ENCODE results near the gene INTS2. TPM values are rescaled to one million over a fixed set of nuclear protein-coding genes. Genes with fewer than 3 reads are reported as not detected.

The INTS2 gene
- total RNA-seq, 2 donors from 2014 or later: 22.3 to 28.2 TPM

- Histone ChIP-seq H3K27ac (ENCODE audit: low read depth, low read length) (no peak overlapping the region), H3K9me3 (ENCODE audit: control insufficient read depth, low read length) (no peaks in the 10 kb centered on the region), H3K4me1 (ENCODE audit: control insufficient read depth, insufficient read depth, low read length) (no peaks in the 10 kb centered on the region), H3K4me3 (ENCODE audit: low read length) (no peak overlapping the region), H3K9ac (ENCODE audit: extremely low read depth, low read length, poor library complexity, severe bottlenecking) (no peak overlapping the region), H3K27me3 (ENCODE audit: control insufficient read depth, insufficient read depth, low read length, poor library complexity, severe bottlenecking) (no peaks in the 10 kb centered on the region), H3K36me3 (ENCODE audit: control insufficient read depth, insufficient read depth, low read length) (peaks cover 36% of the 10 kb centered on the region)
- Mint-ChIP-seq H3K4me3 (no peak overlapping the region), H3K27ac (no peak overlapping the region), H3K36me3 (ENCODE audit: low read depth) (peaks cover 25% of the 10 kb centered on the region), H3K4me1 (peaks cover 15% of the 10 kb centered on the region), H3K27me3 (ENCODE audit: insufficient read depth) (no peaks in the 10 kb centered on the region), H3K9me3 (no peaks in the 10 kb centered on the region)
- TF ChIP-seq CTCF (conservative IDR thresholded peaks at IDR 0.05): no peak
- no peak for DNase-seq
These were observed 60.7 kb downstream of the INTS2 start for GRCh38 chr17:61867033-61867432.

GRCh38 chr17:61863801-61864126 is 64.0 kb downstream of the INTS2 start:
- Histone ChIP-seq H3K4me1 (ENCODE audit: control insufficient read depth, insufficient read depth, low read length) (no peaks in the 10 kb centered on the region), H3K9me3 (ENCODE audit: control insufficient read depth, low read length) (no peaks in the 10 kb centered on the region), H3K36me3 (ENCODE audit: control insufficient read depth, insufficient read depth, low read length) (peaks cover 24% of the 10 kb centered on the region), H3K9ac (ENCODE audit: extremely low read depth, low read length, poor library complexity, severe bottlenecking) (peak overlapping the region; percentile 94), H3K4me3 (ENCODE audit: low read length) (peak overlapping the region; percentile 86), H3K27me3 (ENCODE audit: control insufficient read depth, insufficient read depth, low read length, poor library complexity, severe bottlenecking) (no peaks in the 10 kb centered on the region), H3K27ac (ENCODE audit: low read depth, low read length) (no peak overlapping the region)
- Mint-ChIP-seq H3K27ac (peak overlapping the region; percentile 98), H3K4me3 (peak overlapping the region; percentile 89), H3K4me1 (peaks cover 19% of the 10 kb centered on the region), H3K27me3 (ENCODE audit: insufficient read depth) (no peaks in the 10 kb centered on the region), H3K36me3 (ENCODE audit: low read depth) (peaks cover 20% of the 10 kb centered on the region), H3K9me3 (no peaks in the 10 kb centered on the region)
- TF ChIP-seq CTCF (conservative IDR thresholded peaks at IDR 0.05): no peak
- WGBS, 2 experiments (ENCODE audit: insufficient coverage in 1 of 2, insufficient read length in 1 of 2): 4 to 11% methylated on average over 5 to 8 of the region's 8 CpGs
- DNase-seq: no peak

GRCh38 chr17:61862975-61863800 is 64.6 kb downstream of the INTS2 start, which contains the start of gene BRIP1:
Gene BRIP1, minus strand, starts transcription at chr17:61863528. Its CDS starts 1,989 bp downstream, at chr17:61861539.
- no peaks in the 10 kb centered on the region for H3K27me3 Mint-ChIP-seq (ENCODE audit: insufficient read depth)
- Histone ChIP-seq H3K9me3 (ENCODE audit: control insufficient read depth, low read length) (no peaks in the 10 kb centered on the region), H3K4me3 (ENCODE audit: low read length) (peak within 1 kb of the TSS; percentile 86), H3K27me3 (ENCODE audit: control insufficient read depth, insufficient read depth, low read length, poor library complexity, severe bottlenecking) (no peaks in the 10 kb centered on the region), H3K4me1 (ENCODE audit: control insufficient read depth, insufficient read depth, low read length) (no peaks in the 10 kb centered on the region), H3K27ac (ENCODE audit: low read depth, low read length) (peak within 1 kb of the TSS; percentile 87), H3K36me3 (ENCODE audit: control insufficient read depth, insufficient read depth, low read length) (peaks cover 19% of the 10 kb centered on the region), H3K9ac (ENCODE audit: extremely low read depth, low read length, poor library complexity, severe bottlenecking) (peak within 1 kb of the TSS; percentile 94)
- no peak for TF ChIP-seq CTCF (conservative IDR thresholded peaks at IDR 0.05)
- peak within 1 kb of the TSS; percentile 98 for H3K27ac Mint-ChIP-seq
- WGBS, 2 experiments (ENCODE audit: insufficient coverage in 1 of 2, insufficient read length in 1 of 2): 0% methylated on average over 16 to 42 of the region's 43 CpGs
- peak within 1 kb of the TSS; percentile 89 for H3K4me3 Mint-ChIP-seq
- H3K36me3 Mint-ChIP-seq (ENCODE audit: low read depth): peaks cover 18% of the 10 kb centered on the region
- no peaks in the 10 kb centered on the region for H3K9me3 Mint-ChIP-seq
- DNase-seq: peak; percentile 100
- H3K4me1 Mint-ChIP-seq: peaks cover 19% of the 10 kb centered on the region
